ENCODE results near the gene SLC37A3. TPM values are rescaled to one million over a fixed set of nuclear protein-coding genes. Genes with fewer than 3 reads are reported as not detected.

Gene SLC37A3
- total RNA-seq, 4 donors from 2014 or later: 35.2 to 87.2 (median 52.7) TPM

DNA sequence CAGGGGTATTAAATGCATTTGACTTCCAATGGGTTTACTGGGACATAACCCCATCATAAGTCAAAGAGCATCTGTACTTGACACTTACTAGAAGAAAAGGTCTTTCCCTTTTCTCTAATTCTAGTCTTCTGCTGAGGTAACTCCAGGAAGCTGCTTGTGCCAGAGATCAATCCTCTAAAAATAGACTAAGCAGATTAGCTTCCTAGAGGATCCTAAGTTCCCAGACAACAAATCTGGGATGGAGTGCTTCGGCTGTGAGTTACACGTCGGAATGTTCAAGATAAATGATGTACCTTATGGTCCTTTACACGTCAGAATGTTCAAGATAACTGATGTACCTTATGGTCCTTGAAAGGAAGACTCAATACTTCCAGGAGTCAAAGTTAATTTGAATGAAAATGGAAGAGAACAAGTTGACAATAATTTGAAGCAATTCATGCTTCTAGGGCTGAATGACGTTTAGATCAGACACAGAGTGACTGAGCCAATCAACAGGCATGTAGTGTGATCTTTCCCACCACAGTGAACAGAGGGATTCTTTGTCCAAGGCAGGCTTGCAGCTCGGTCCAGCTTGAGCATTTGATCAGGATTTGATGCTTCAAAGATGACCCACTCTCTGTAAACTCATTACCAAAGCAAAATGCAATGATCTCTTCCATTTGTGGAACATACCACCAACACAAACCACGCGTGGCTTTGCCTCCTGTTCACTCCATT, 63.8 kb downstream of the SLC37A3 start:
- peaks cover 0 to 46% of the 10 kb centered on the region in 2 donors for H3K36me3 ChIP-seq
- WGBS, 2 donors (ENCODE audit: low coverage in 1 of 2): 67 to 68% methylated on average over 8 of the region's 8 CpGs
- H3K4me1 ChIP-seq: no peaks in the 10 kb centered on the region
- no peaks in the 10 kb centered on the region for H3K9me3 ChIP-seq
- H3K4me3 ChIP-seq: no peak overlapping the region
- no peaks in the 10 kb centered on the region for H3K27me3 ChIP-seq
- ATAC-seq: no peak
- no peak overlapping the region for H3K27ac ChIP-seq
- TF ChIP-seq POLR2AphosphoS5 (IDR thresholded peaks at IDR 0.05) (no peak), POLR2A (IDR thresholded peaks at IDR 0.05) (no peak), EP300 (IDR thresholded peaks at IDR 0.05) (no peak)
- TF ChIP-seq, protein P1, sequence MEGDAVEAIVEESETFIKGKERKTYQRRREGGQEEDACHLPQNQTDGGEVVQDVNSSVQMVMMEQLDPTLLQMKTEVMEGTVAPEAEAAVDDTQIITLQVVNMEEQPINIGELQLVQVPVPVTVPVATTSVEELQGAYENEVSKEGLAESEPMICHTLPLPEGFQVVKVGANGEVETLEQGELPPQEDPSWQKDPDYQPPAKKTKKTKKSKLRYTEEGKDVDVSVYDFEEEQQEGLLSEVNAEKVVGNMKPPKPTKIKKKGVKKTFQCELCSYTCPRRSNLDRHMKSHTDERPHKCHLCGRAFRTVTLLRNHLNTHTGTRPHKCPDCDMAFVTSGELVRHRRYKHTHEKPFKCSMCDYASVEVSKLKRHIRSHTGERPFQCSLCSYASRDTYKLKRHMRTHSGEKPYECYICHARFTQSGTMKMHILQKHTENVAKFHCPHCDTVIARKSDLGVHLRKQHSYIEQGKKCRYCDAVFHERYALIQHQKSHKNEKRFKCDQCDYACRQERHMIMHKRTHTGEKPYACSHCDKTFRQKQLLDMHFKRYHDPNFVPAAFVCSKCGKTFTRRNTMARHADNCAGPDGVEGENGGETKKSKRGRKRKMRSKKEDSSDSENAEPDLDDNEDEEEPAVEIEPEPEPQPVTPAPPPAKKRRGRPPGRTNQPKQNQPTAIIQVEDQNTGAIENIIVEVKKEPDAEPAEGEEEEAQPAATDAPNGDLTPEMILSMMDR (IDR thresholded peaks at IDR 0.05): no peak

DNA sequence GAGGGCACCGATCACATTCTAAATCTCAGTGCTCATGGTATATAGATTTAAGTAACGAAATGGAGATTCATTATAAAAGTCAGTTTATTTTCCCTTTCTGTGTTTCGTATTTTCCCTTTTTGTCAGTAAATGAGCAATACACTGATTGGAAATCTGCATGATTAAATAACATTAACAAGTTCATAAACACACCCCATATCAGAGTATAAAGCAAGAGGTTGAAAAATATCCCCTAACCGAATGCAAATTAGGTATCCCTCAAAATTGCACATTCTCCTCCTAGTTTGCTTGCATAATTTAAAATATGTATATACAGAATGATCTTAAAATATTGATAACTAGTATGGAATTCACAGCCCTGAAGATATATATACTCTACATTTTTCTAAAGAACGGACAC, 64.6 kb downstream of the SLC37A3 start:
- Histone ChIP-seq H3K36me3 (peaks cover 0 to 42% of the 10 kb centered on the region in 2 donors), H3K4me3 (no peak overlapping the region), H3K9me3 (no peaks in the 10 kb centered on the region), H3K27me3 (no peaks in the 10 kb centered on the region), H3K4me1 (no peaks in the 10 kb centered on the region), H3K27ac (no peak overlapping the region)
- 92 to 95% methylated on average over 5 of the region's 5 CpGs for WGBS, 2 donors (ENCODE audit: low coverage in 1 of 2)
- TF ChIP-seq POLR2AphosphoS5 (IDR thresholded peaks at IDR 0.05): no peak
- no peak for TF ChIP-seq POLR2A (IDR thresholded peaks at IDR 0.05)
- TF ChIP-seq, protein P1 (IDR thresholded peaks at IDR 0.05): no peak
- no peak for TF ChIP-seq EP300 (IDR thresholded peaks at IDR 0.05)
- ATAC-seq: no peak

DNA sequence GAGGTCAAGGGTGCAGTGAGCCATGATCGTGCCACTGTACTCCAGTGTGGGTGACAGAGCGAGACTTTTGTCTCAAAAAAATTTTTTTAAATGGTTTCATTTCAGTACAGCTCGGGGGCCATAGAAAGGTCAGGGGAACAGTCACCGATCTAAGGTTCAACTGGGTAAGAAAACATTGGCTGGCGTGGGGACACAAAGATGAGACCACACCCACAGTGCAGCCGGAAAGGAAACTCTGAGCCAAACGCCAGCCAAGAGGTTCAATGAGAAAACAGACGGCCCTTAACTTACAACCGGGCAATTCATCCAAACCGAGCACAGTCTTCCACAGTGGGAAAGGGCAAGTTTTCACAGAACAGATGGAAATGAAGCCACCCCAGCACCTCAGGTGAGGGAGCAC, 65.1 kb downstream of the SLC37A3 start:
- TF ChIP-seq EP300 (IDR thresholded peaks at IDR 0.05) (no peak), POLR2A (IDR thresholded peaks at IDR 0.05) (no peak)
- TF ChIP-seq, protein P1 (IDR thresholded peaks at IDR 0.05): no peak
- H3K36me3 ChIP-seq: peaks cover 0 to 38% of the 10 kb centered on the region in 2 donors
- no peak for ATAC-seq
- H3K4me3 ChIP-seq: no peak overlapping the region
- H3K4me1 ChIP-seq: no peaks in the 10 kb centered on the region
- no peak overlapping the region for H3K27ac ChIP-seq
- H3K27me3 ChIP-seq: no peaks in the 10 kb centered on the region
- H3K9me3 ChIP-seq: no peaks in the 10 kb centered on the region
- WGBS, 2 donors (ENCODE audit: low coverage in 1 of 2): 36 to 62% methylated on average over 3 to 10 of the region's 10 CpGs

DNA sequence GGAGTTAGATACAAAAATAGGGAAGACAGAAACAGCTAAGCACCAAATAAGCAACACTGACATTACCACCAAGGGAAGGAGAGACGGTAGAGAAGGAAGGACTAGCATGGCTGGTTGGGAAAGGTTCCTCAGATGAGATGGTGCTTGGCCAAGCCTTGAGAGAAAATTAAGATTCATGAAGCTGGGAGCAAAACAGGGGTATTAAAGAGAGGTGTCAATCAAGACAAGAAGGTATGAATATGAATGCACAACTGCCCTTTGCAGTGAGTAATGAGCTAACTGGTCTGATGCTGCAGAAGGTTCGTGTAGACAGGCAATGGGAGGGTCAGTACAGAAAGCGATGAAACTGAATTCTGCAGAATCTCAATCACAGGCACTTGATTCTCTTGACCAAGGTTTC, 67.7 kb downstream of the SLC37A3 start:
- 74 to 78% methylated on average over 2 to 3 of the region's 3 CpGs for WGBS, 2 donors (ENCODE audit: low coverage in 1 of 2)
- no peak for ATAC-seq
- H3K9me3 ChIP-seq: no peaks in the 10 kb centered on the region
- H3K36me3 ChIP-seq: peaks cover 0 to 26% of the 10 kb centered on the region in 2 donors
- H3K4me3 ChIP-seq: no peak overlapping the region
- H3K27me3 ChIP-seq: no peaks in the 10 kb centered on the region
- no peak overlapping the region for H3K27ac ChIP-seq
- peaks cover 0 to 16% (median 5%) of the 10 kb centered on the region in 3 donors for H3K4me1 ChIP-seq
- TF ChIP-seq POLR2AphosphoS5 (IDR thresholded peaks at IDR 0.05): no peak
- TF ChIP-seq POLR2A (IDR thresholded peaks at IDR 0.05): no peak
- TF ChIP-seq EP300 (IDR thresholded peaks at IDR 0.05): no peak
- TF ChIP-seq, protein P1 (IDR thresholded peaks at IDR 0.05): no peak

DNA sequence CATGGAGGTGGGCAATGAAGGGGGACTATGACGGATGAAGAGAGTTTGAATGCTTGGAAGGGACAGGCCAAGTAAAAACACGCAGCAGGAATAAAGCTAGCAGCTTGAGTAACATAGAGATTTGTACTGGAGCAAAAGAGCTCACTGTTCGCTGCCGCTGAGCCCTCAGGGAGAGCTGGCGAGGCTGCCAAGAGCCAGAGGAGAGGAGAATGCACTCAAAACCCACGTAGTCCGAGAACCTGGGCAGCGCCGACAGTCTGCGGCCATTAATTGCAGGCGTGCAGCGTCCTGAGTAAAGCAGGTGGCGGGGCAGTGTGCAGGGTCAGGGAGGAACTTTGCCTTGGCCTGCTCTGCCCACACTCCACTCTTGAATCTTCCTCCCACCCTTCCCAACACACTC, 68.2 kb downstream of the SLC37A3 start:
- H3K27ac ChIP-seq: no peak overlapping the region
- WGBS, 2 donors (ENCODE audit: low coverage in 1 of 2): 80 to 92% methylated on average over 8 to 11 of the region's 13 CpGs
- H3K36me3 ChIP-seq: peaks cover 0 to 24% of the 10 kb centered on the region in 2 donors
- TF ChIP-seq POLR2AphosphoS5 (IDR thresholded peaks at IDR 0.05): no peak
- TF ChIP-seq, protein P1 (IDR thresholded peaks at IDR 0.05): no peak
- H3K4me1 ChIP-seq: peaks cover 0 to 17% (median 5%) of the 10 kb centered on the region in 3 donors
- H3K4me3 ChIP-seq: no peak overlapping the region
- ATAC-seq: no peak
- no peaks in the 10 kb centered on the region for H3K9me3 ChIP-seq
- no peaks in the 10 kb centered on the region for H3K27me3 ChIP-seq

Measured in gastroesophageal sphincter (tissue), 4 donors.